MM.1S (cell line): ENCODE results near the gene SHF.
A peak's percentile ranks its signal among the peaks of the same experiment; 100 is the strongest.

ENCODE experiments used
- DNase-seq: peaks from one replicate; pipeline ENCODE4 v3.0.0-alpha.2; 2015
- H2AFZ ChIP-seq: fragments of 300-600 bp; sonication (generic); 2 replicates; pipeline ENCODE4 v1.6.0; 2016; ENCODE audit warnings: antibody characterized with exemption, low read length
- H3F3A ChIP-seq: fragments of 300-600 bp; sonication (generic); 2 replicates; pipeline ENCODE4 v1.6.1; 2016; ENCODE audit warnings: mild to moderate bottlenecking, antibody characterized with exemption, low read length, moderate library complexity, mixed read lengths; ENCODE audit not compliant: insufficient read depth
- H3K27ac ChIP-seq: fragments of 300-600 bp; sonication (generic); 2 replicates; pipeline ENCODE4 v1.5.1; 2016; ENCODE audit warnings: mild to moderate bottlenecking, low read length
- H3K27me3 ChIP-seq: fragments of 300-600 bp; sonication (generic); replicated peaks from 2 replicates; pipeline ENCODE4 v1.6.0; 2016; ENCODE audit warnings: low read length; ENCODE audit not compliant: insufficient read depth
- H3K36me3 ChIP-seq: fragments of 300-600 bp; sonication (generic); replicated peaks from 2 replicates; pipeline ENCODE4 v1.6.1; 2016; ENCODE audit warnings: mild to moderate bottlenecking, low read length, mixed read lengths; ENCODE audit not compliant: insufficient read depth
- H3K4me1 ChIP-seq: fragments of 300-600 bp; sonication (generic); 2 replicates; pipeline ENCODE4 v1.6.1; 2016; ENCODE audit warnings: low read length, mixed read lengths
- H3K4me2 ChIP-seq: fragments of 300-600 bp; sonication (generic); 2 replicates; pipeline ENCODE4 v1.6.0; 2016; ENCODE audit warnings: low read depth, low read length
- H3K4me3 ChIP-seq: fragments of 300-600 bp; sonication (generic); 2 replicates; pipeline ENCODE4 v1.5.1; 2016; ENCODE audit warnings: low read length, mixed read lengths
- H3K79me2 ChIP-seq: fragments of 300-600 bp; sonication (generic); 2 replicates; pipeline ENCODE4 v1.6.1; 2016; ENCODE audit warnings: mixed run types, low read length, mixed read lengths
- H3K9ac ChIP-seq: fragments of 300-600 bp; sonication (generic); 2 replicates; pipeline ENCODE4 v1.6.1; 2016; ENCODE audit warnings: low read length, mixed read lengths
- H3K9me2 ChIP-seq: fragments of 300-600 bp; sonication (generic); replicated peaks from 2 replicates; pipeline ENCODE4 v1.6.1; 2016; ENCODE audit warnings: mild to moderate bottlenecking, low read length, mixed read lengths; ENCODE audit not compliant: insufficient read depth
- H3K9me3 ChIP-seq: fragments of 300-600 bp; sonication (generic); replicated peaks from 2 replicates; pipeline ENCODE4 v1.6.1; 2016; ENCODE audit warnings: mild to moderate bottlenecking, low read length, mixed read lengths; ENCODE audit not compliant: insufficient read depth
- H4K20me1 ChIP-seq: fragments of 300-600 bp; sonication (generic); 2 replicates; pipeline ENCODE4 v1.6.1; 2016; ENCODE audit warnings: mild to moderate bottlenecking, low read length, moderate library complexity, mixed read lengths; ENCODE audit not compliant: insufficient read depth
- CTCF ChIP-seq: fragments of 300-600 bp; sonication (generic); IDR thresholded peaks from 2 replicates; pipeline ENCODE4 v1.5.1; 2016; ENCODE audit warnings: antibody characterized with exemption, low read length, mixed read lengths
- EZH2 ChIP-seq: fragments of 300-600 bp; sonication (generic); optimal IDR thresholded peaks from 2 replicates; pipeline ENCODE3; 2017; ENCODE audit warnings: low read depth, mild to moderate bottlenecking, antibody characterized with exemption, low read length, mixed read lengths
- EZH2phosphoT487 ChIP-seq: fragments of 300-600 bp; sonication (generic); IDR thresholded peaks from 2 replicates; pipeline ENCODE4 v1.6.1; 2018; ENCODE audit warnings: antibody characterized with exemption, low read length

The SHF gene

GRCh38 chr15:45180648-45181436, 6.9 kb downstream of the SHF start:
- Histone ChIP-seq H3K27ac (no peak overlapping the region), H3K4me2 (no peak overlapping the region), H3K9ac (no peak overlapping the region), H3K79me2 (no peaks in the 10 kb centered on the region), H3K9me2 (no peaks in the 10 kb centered on the region), H3K27me3 (no peaks in the 10 kb centered on the region), H3F3A (no peaks in the 10 kb centered on the region), H3K4me1 (no peaks in the 10 kb centered on the region), H3K4me3 (no peak overlapping the region), H3K36me3 (no peaks in the 10 kb centered on the region), H4K20me1 (no peaks in the 10 kb centered on the region), H3K9me3 (no peaks in the 10 kb centered on the region), H2AFZ (no peak overlapping the region)
- no peak for TF ChIP-seq EZH2
- no peak for DNase-seq

DNA sequence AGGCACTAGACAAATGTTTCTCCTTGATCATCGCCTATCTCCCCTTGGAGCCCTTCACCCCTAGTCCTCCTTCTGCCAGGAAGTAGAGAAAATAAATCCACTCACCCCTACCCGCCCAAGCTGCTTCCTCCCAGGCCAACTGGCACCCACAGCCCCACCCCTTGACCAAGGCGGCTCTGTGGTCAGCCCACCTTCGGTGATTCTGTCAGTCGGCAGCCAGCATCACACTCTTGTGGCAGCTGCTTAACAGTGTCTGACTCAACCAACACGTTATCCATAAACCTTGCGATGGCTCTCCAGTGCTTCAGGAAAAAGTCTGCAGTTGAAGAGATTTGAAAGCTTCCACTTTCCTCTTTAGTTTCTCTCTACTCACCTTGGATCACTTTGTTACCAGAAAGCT, 7.6 kb downstream of the SHF start:
- Histone ChIP-seq H3K9me3 (no peaks in the 10 kb centered on the region), H3K9ac (no peak overlapping the region), H3K79me2 (no peaks in the 10 kb centered on the region), H3K27me3 (no peaks in the 10 kb centered on the region), H3F3A (no peaks in the 10 kb centered on the region), H3K4me2 (no peak overlapping the region), H3K36me3 (no peaks in the 10 kb centered on the region), H3K9me2 (no peaks in the 10 kb centered on the region), H2AFZ (no peak overlapping the region), H3K27ac (no peak overlapping the region), H3K4me1 (no peaks in the 10 kb centered on the region), H4K20me1 (no peaks in the 10 kb centered on the region), H3K4me3 (no peak overlapping the region)
- TF ChIP-seq EZH2phosphoT487 (no peak), CTCF (no peak), EZH2 (no peak)
- no peak for DNase-seq

GRCh38 chr15:45179221-45179985, 8.4 kb downstream of the SHF start:
- no peak overlapping the region for H3K27ac ChIP-seq
- H3K9ac ChIP-seq: no peak overlapping the region
- H3K9me2 ChIP-seq: no peaks in the 10 kb centered on the region
- no peaks in the 10 kb centered on the region for H3K9me3 ChIP-seq
- no peaks in the 10 kb centered on the region for H3K79me2 ChIP-seq
- no peaks in the 10 kb centered on the region for H4K20me1 ChIP-seq
- H3K27me3 ChIP-seq: no peaks in the 10 kb centered on the region
- peak; percentile 53 for TF ChIP-seq CTCF
- TF ChIP-seq EZH2phosphoT487: no peak
- no peak for TF ChIP-seq EZH2
- H2AFZ ChIP-seq: no peak overlapping the region
- H3K4me2 ChIP-seq: no peak overlapping the region
- peak; percentile 27 for DNase-seq
- H3K36me3 ChIP-seq: no peaks in the 10 kb centered on the region
- H3F3A ChIP-seq: no peaks in the 10 kb centered on the region
- H3K4me3 ChIP-seq: no peak overlapping the region
- H3K4me1 ChIP-seq: no peaks in the 10 kb centered on the region

- Histone ChIP-seq H4K20me1 (no peaks in the 10 kb centered on the region), H3K36me3 (no peaks in the 10 kb centered on the region), H3K4me1 (no peaks in the 10 kb centered on the region), H3K79me2 (no peaks in the 10 kb centered on the region), H3K27ac (no peak overlapping the region), H3K9me3 (no peaks in the 10 kb centered on the region), H3K9me2 (no peaks in the 10 kb centered on the region), H2AFZ (no peak overlapping the region), H3K4me3 (no peak overlapping the region), H3K4me2 (no peak overlapping the region), H3K9ac (no peak overlapping the region), H3F3A (no peaks in the 10 kb centered on the region), H3K27me3 (no peaks in the 10 kb centered on the region)
- DNase-seq: no peak
- TF ChIP-seq CTCF: no peak
- TF ChIP-seq EZH2: no peak
- TF ChIP-seq EZH2phosphoT487: no peak
Measured at GRCh38 chr15:45177285-45177684, 10.5 kb downstream of the SHF start.
